GM19468 (cell line): ENCODE measurements around the gene BMAL1.

Source experiments
- ATAC-seq: cut with Tn5 transposase; IDR thresholded peaks from one replicate; pipeline ENCODE4 v1.9.1; 2021; ENCODE audit warnings: mild to moderate bottlenecking, moderate library complexity, moderate number of reproducible peaks; ENCODE audit not compliant: unreplicated experiment; ENCODE audit errors: extremely low read depth

The BMAL1 gene

DNA sequence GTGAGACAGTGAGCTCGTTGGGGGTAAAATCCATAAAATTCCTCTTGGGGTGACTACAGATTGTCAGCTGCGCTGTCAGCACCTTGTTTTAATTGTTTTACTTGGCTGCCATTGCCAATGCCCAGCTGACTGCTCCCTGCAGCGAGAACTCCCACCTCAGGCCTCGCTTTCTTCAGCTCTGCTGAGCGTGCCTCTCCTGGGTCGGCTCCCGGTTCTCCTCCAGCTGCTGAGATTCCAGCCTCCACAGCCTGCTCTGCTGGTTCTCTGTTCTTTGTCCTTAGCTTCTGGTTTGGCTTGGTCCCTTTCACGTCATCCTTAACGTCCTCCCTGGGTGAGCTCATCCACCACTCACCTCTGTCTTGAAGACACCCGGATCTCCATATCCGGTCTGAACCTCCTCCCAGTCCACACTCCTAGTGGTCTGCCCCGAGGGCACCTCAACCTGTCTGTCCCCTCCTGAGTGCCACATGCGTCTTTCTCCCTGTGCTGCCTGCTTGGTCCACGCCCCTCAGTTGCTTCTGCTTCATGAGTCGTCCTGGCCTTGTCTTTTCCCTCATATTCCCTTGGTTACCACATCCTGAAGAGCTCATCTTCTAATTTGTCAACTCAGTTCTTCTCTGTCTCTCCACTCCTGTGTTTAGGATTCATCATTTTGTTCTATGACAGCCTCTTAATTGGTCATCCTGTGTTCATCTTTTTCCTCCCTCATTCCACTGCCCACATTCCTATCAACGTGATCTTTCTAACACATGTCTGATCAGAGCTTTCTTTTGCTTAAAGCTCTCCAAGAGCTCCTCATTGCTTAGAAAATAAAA lies 35.6 kb downstream of the BMAL1 start:
- ATAC-seq = no peak

DNA sequence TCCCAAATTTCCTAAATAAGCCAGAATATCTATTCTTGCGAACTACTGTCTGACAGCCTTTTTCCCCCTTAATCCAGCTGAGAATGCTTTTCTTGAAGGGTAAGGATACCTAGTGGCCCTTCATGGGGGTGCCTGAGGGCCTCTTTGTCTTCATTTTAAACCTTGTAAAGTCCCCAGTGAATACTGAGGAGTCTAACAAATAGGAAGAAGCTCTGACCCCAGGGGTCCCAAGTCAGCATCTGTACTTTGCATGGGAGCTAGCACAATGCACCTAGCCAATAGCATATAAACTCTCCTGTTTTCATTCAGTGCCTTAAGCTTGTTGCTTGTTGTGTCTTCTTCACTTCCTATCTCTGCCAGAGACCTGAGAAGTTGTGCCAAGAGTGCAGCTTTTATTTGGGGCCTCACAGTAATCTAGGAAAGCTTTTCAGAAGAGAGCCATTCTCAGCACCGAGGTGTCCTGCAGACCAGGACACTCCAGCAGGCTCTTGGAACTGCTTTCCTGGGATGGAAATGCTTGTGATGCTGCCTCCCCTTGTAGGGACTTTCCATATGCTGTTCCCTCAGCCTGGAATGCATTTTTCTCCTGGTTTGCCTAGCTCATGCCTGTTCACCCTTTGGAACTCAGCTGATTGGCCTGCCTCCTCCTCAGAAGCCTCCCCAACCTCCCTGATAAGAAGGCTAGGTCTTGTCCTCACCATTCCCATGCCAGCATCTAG lies 37.2 kb downstream of the BMAL1 start:
- ATAC-seq = no peak

- ATAC-seq = no peak
These were observed 38.2 kb downstream of the BMAL1 start for GRCh38 chr11:13315517-13316432.

DNA sequence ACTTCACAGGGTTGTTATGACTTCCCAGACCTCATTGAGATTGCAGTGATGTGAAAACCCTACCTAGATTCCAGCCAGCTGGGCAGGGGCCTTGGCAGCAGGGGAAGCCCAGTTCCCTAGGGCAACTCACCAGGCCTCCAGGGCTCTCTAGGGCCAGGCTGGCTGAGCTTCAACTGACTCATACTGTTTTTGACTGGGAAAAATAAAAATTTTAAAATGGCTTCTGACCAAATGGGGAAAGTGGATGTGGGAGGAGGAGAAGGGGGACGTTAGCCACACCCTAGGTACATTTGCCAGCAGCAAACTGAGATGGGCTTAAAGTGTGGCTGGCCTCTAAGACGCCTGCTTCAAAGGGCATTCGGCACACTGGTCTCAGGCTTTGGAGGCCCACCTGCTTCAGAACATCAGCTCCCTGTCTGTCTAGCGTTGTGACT lies 39.0 kb downstream of the BMAL1 start:
- ATAC-seq = no peak

DNA sequence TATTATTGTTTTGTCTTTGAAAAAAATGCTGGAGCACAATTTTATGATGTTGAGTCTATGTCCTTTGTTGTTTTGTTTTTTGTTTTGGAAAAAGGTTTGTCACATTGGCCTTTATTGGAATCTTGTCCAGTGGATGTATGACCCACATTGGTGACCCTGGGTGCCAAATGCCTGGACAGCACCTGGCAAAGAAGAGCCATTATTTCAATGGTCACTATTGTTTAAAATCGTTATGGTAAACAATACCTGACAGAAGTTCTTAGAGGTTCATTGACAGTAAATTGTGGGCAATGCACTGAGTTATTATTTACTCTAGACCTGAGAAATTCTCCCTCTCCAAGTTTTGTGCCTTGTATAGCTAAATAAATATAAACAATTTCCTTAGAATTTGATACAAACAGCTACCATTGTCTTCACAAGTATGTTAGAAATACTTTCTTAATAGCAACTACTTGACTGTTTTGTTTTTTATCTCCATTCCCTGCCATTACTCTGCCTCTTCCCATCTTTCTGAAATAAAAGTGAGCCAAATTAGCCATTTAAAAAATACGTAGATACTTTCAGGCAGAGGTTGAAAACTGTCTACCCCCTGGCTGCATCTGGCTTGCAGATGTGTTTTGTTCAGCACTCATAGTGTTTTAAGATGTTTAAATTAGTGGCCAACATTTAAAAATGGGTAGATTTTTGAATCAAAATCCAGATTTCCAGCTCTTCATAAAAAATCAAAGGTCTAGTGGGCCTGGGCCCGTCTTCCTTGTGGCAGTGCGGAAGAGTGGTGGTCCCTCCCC lies 39.9 kb downstream of the BMAL1 start:
- ATAC-seq = no peak

GRCh38 chr11:13318498-13319295 lies 41.1 kb downstream of the BMAL1 start:
- no peak for ATAC-seq

- ATAC-seq = no peak
These were observed 43.1 kb downstream of the BMAL1 start for GRCh38 chr11:13320688-13321087.

DNA sequence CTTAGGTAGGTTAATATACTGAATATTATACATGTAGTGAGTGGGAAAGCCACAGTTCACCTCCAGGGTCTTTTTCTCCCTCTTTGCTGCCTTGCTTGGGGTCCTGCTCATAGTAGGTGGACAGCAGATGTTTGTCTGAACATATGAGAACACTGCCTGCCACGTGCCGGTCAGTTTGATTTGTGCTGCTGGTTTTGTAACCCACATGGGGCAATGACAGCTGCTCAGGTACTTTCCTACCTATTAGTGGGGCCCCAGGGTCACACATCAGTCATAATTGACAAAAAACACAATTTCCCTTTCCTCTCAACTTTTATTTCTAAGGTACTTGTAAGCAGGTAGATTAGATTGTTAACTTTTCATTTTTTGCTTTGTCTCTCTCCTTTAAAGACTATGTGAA lies 43.8 kb downstream of the BMAL1 start:
- no peak for ATAC-seq

- ATAC-seq = no peak
These were observed 46.6 kb downstream of the BMAL1 start for GRCh38 chr11:13324141-13324540.

GRCh38 chr11:13324709-13325108 lies 47.1 kb downstream of the BMAL1 start:
- ATAC-seq = no peak

DNA sequence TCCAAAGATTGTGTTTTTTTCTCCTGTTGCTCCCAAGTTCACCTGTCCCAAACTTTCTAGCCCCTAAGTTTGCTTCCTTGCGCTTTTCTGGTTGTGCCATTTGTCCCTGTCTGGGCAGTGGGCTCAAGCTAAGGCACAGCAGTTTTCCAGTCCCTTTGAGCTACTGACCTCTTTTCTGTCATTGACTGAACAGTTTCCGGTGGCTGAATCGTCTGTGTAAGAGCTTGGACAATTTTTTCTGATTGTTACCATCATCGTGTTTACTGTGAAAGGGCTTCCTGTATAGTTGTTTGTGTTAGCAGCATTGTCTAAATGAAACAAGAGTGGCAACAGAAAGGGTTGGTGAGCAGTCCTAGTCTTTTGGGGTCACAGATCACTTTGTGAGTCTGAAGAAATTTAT lies 49.8 kb downstream of the BMAL1 start:
- ATAC-seq = no peak

GRCh38 chr11:13328286-13328685 lies 50.7 kb downstream of the BMAL1 start:
- ATAC-seq = no peak

- ATAC-seq = no peak
These were observed 52.2 kb downstream of the BMAL1 start for GRCh38 chr11:13329670-13330356.

DNA sequence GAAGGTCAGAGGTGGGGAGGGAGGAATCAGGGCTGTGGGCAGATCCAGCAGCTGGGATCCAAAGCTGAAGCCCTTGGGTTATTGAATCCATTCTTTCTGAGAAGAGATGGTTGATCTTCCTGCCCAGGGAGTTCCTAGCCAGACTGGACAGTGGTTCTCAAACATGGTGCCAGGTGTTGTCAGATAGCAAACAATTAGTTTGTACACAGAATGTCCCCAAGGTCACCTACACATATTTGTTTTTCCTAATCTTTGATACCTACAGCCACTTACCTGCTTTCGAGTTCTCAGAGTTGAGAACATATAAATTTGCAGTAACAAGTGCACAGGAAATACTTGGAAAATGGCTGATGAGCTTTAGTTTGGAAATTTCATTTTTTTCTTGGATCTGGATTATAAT lies 54.5 kb downstream of the BMAL1 start:
- no peak for ATAC-seq

GRCh38 chr11:13333456-13333957 lies 55.9 kb downstream of the BMAL1 start:
- ATAC-seq = peak; percentile 23

DNA sequence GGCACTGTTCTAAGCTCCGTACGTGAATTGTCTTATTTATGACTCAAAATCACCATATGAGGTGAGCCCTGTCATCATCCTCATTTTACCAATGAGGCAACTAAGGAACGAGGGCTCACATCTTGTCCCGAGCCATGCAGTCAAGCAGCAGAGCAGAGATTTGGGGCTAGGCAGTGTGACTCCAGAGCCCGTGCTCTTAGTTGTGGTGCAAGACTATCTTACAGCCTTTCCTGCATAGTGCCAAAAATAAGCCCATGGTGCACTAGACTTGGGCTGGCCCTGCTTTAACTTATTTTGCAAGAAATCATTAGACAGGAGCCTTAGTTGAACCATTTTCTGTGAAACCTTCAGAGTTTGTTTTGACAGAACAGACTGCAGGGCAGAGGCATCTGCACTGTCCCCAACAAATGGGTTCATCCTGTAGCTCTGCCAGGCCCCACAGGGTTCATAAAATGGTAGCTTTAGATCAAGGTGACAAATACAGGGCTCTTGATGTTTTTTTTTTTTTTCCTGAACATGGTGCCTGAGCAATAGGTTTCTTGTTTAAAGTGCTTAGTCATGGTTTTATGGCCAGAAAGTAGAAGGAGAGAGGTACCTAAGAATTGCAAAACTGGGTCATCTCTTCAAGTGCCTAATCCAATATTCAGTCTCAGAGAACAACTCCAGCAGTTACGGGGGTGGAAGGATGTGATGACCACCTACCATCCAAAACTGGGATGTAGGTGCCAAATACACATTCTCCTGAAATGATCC lies 56.6 kb downstream of the BMAL1 start:
- ATAC-seq = no peak

DNA sequence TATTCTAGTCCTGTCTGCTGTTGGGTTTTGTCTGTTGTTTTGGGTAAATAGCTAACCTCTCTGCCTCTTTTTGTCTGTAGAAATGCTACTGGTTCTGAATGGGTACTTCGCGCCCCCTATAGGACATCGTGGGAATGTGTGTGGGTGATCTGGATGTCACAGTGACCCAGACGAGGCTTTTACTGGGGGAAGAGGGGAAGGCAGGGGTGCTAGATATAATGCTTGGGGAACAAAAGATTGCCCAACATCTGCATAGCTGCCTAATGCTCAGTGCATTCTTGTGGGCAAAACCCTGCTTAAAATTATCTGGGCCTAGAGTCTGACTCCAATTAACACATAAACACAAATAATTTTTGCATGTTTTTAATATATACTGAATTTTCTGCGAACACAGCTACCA lies 57.7 kb downstream of the BMAL1 start:
- no peak for ATAC-seq
